Right lobe of liver (tissue), 6 donors: ENCODE data around the gene CCDC39. TPM values are rescaled to one million over a fixed set of nuclear protein-coding genes. Genes with fewer than 3 reads are reported as not detected.

Source experiments
- ATAC-seq, 4 donors: fragments of 200-7000 bp; cut with Tn5 transposase; one replicate each; pipeline ENCODE4 v1.9.1; 2020; ENCODE audit warnings: mild to moderate bottlenecking in 4 of 4, moderate library complexity in 4 of 4
- DNase-seq, 3 donors: peaks; one replicate each; pipeline ENCODE4 v3.0.0-alpha.2; 2020
- H3K27ac ChIP-seq, 3 donors: fragments of 200-600 bp; one replicate each; pipeline ENCODE4 v1.8.0; 2022
- H3K27me3 ChIP-seq, 2 donors: fragments of 200-600 bp; one replicate each; pipeline ENCODE4 v1.8.0; 2022
- H3K36me3 ChIP-seq, 4 donors: fragments of 200-600 bp; sonication (generic) in 1 of 4; one replicate each; pipeline versions ENCODE4 v1.5.1 to v1.8.0; 2017 to 2022; ENCODE audit warnings: control low read depth in 1 of 4
- H3K4me1 ChIP-seq, 4 donors: fragments of 200-600 bp; sonication (generic) in 1 of 4; one replicate each; pipeline versions ENCODE4 v1.5.1 to v1.8.0; 2017 to 2022; ENCODE audit warnings: control low read depth in 1 of 4
- H3K4me3 ChIP-seq, 3 donors: fragments of 200-600 bp; one replicate each; pipeline ENCODE4 v1.8.0; 2022
- H3K9me3 ChIP-seq, 4 donors: fragments of 200-600 bp; sonication (generic) in 1 of 4; one replicate each; pipeline versions ENCODE4 v1.5.1 to v1.8.0; 2017 to 2022; ENCODE audit warnings: control low read depth in 1 of 4
- CTCF ChIP-seq, 4 donors: fragments of 200-600 bp in 3 of 4; fragments of 450-650 bp in 1 of 4; IDR thresholded peaks; one replicate each; pipeline versions ENCODE4 v1.5.1 to v1.8.0; 2016 to 2022; ENCODE audit warnings: antibody characterized with exemption in 4 of 4, mild to moderate bottlenecking in 2 of 4
- POLR2A ChIP-seq: fragments of 450-650 bp; IDR thresholded peaks from one replicate; pipeline ENCODE4 v1.6.1; 2017; ENCODE audit warnings: antibody characterized with exemption, mild to moderate bottlenecking
- WGBS: methylation state at CpG from one replicate; pipeline ENCODE4 v1.1.6; 2018; ENCODE audit warnings: low coverage, low lambda C conversion rate; ENCODE audit not compliant: insufficient coverage; ENCODE audit errors: missing lambda C conversion rate; 5-methylcytosine and 5-hydroxymethylcytosine counted together
- intact Hi-C, 2 donors: fragments of 100-400 bp; cut with DNase I; formaldehyde crosslinking; loops; one replicate each; pipeline versions ENCODE4 v1.11.2 to v1.14.1; 2022
- total RNA-seq, 6 experiments: library from RNA; depleted of rRNA in 2 of 6; stranded (reverse); fragments of >200 nt in 2 of 6; fragmentation: NEBNext Ultra II Directional in 3 of 6; extraction: Animal tissue kit (Norgen Biotek cat#: 25700) in 3 of 6; gene quantifications; one replicate each; pipeline versions ENCODE4 v1.1.0 to v1.2.4, GENCODE V29; 2016 to 2023
- donor health status: DM: no; HTN: yes; CAD: no.
- donor health status: DM: no; HTN: no; CAD: no.
- donor health status: DM: no; HTN: no; CAD: no.
- donor health status: DM: no; HTN: yes; CAD: no.
- donor health status: DM: no; HTN: yes; CAD: no.

CCDC39 gene
- total RNA-seq, 6 experiments from 2014 or later: not detected

GRCh38 chr3:180700941-180701340 lies 21.7 kb upstream of the CCDC39 start:
- H3K4me3 ChIP-seq: no peak overlapping the region
- WGBS: 40% methylated on average over 3 of the region's 3 CpGs
- no peaks in the 10 kb centered on the region for H3K27me3 ChIP-seq
- TF ChIP-seq POLR2A: no peak
- intact Hi-C loops: no loop called here
- H3K36me3 ChIP-seq: no peaks in the 10 kb centered on the region
- ATAC-seq: no peak
- H3K4me1 ChIP-seq: no peaks in the 10 kb centered on the region
- no peak for DNase-seq
- H3K9me3 ChIP-seq: no peaks in the 10 kb centered on the region
- H3K27ac ChIP-seq: no peak overlapping the region

GRCh38 chr3:180698760-180699270 lies 19.5 kb upstream of the CCDC39 start:
- no peaks in the 10 kb centered on the region for H3K4me1 ChIP-seq
- H3K9me3 ChIP-seq: no peaks in the 10 kb centered on the region
- no peak for DNase-seq
- WGBS: 10% methylated on average over 3 of the region's 3 CpGs
- no peaks in the 10 kb centered on the region for H3K36me3 ChIP-seq
- no peaks in the 10 kb centered on the region for H3K27me3 ChIP-seq
- intact Hi-C loops: no loop called here
- ATAC-seq: no peak
- no peak overlapping the region for H3K27ac ChIP-seq
- no peak overlapping the region for H3K4me3 ChIP-seq
- TF ChIP-seq POLR2A: no peak

- ATAC-seq (no peak), DNase-seq (no peak)
- no peak for TF ChIP-seq CTCF (IDR thresholded peaks at IDR 0.05)
- no peak for TF ChIP-seq POLR2A
- intact Hi-C loops: no loop called here
- H3K27ac ChIP-seq: no peak overlapping the region
- H3K27me3 ChIP-seq: no peaks in the 10 kb centered on the region
- H3K36me3 ChIP-seq: no peaks in the 10 kb centered on the region
- no peaks in the 10 kb centered on the region for H3K9me3 ChIP-seq
- no peaks in the 10 kb centered on the region for H3K4me1 ChIP-seq
- no peak overlapping the region for H3K4me3 ChIP-seq
Measured at GRCh38 chr3:180694321-180694720, 15.0 kb upstream of the CCDC39 start.

- H3K27ac ChIP-seq: no peak overlapping the region
- no peak overlapping the region for H3K4me3 ChIP-seq
- intact Hi-C loops: no loop called here
- H3K4me1 ChIP-seq: no peaks in the 10 kb centered on the region
- no peak for TF ChIP-seq CTCF (IDR thresholded peaks at IDR 0.05)
- TF ChIP-seq POLR2A: no peak
- H3K9me3 ChIP-seq: no peaks in the 10 kb centered on the region
- no peak for ATAC-seq
- WGBS: 65% methylated on average over 1 of the region's 1 CpG
- DNase-seq: no peak
- H3K27me3 ChIP-seq: no peaks in the 10 kb centered on the region
- H3K36me3 ChIP-seq: no peaks in the 10 kb centered on the region
Measured at GRCh38 chr3:180693656-180694055, 14.4 kb upstream of the CCDC39 start.

- no peak overlapping the region for H3K27ac ChIP-seq
- 0% methylated on average over 1 of the region's 1 CpG for WGBS
Measured at GRCh38 chr3:180690061-180690460, 10.8 kb upstream of the CCDC39 start.

More at GRCh38 chr3:180690061-180690460, 10.8 kb upstream of the CCDC39 start:
- Histone ChIP-seq H3K9me3 (no peaks in the 10 kb centered on the region), H3K36me3 (no peaks in the 10 kb centered on the region), H3K4me1 (no peaks in the 10 kb centered on the region), H3K27me3 (no peaks in the 10 kb centered on the region), H3K4me3 (no peak overlapping the region)
- ATAC-seq (no peak), DNase-seq (no peak)
- intact Hi-C loops: no loop called here
- no peak for TF ChIP-seq POLR2A
- peak in 1 of 4 donors; percentile 4 for TF ChIP-seq CTCF (IDR thresholded peaks at IDR 0.05)
